IPS-18c (cell line): ENCODE data around the gene SPG21.

Experiments used
- H3K4me3 ChIP-seq: 2 replicates; pipeline ENCODE4 v1.7.0; 2013; ENCODE audit warnings: low read depth, mild to moderate bottlenecking, low read length, moderate library complexity; ENCODE audit not compliant: insufficient read depth
- H3K9me3 ChIP-seq: one replicate; pipeline ENCODE4 v1.6.1; 2013; ENCODE audit warnings: mild to moderate bottlenecking, low read length, moderate library complexity; ENCODE audit not compliant: control insufficient read depth, insufficient read depth

Gene SPG21

GRCh38 chr15:64951777-64952418, 37.8 kb downstream of the SPG21 start:
- Histone ChIP-seq H3K4me3 (no peak overlapping the region), H3K9me3 (no peaks in the 10 kb centered on the region)

GRCh38 chr15:64950888-64951287, 38.8 kb downstream of the SPG21 start:
- Histone ChIP-seq H3K9me3 (no peaks in the 10 kb centered on the region), H3K4me3 (no peak overlapping the region)

- Histone ChIP-seq H3K4me3 (no peak overlapping the region), H3K9me3 (no peaks in the 10 kb centered on the region)
Measured at GRCh38 chr15:64949383-64950186, 40.1 kb downstream of the SPG21 start.

- Histone ChIP-seq H3K9me3 (no peaks in the 10 kb centered on the region), H3K4me3 (no peak overlapping the region)
Measured at GRCh38 chr15:64948916-64949315, 40.8 kb downstream of the SPG21 start.

- Histone ChIP-seq H3K4me3 (no peak overlapping the region), H3K9me3 (no peaks in the 10 kb centered on the region)
Measured at GRCh38 chr15:64947211-64947610, 42.5 kb downstream of the SPG21 start.

GRCh38 chr15:64944961-64945360, 44.8 kb downstream of the SPG21 start:
- Histone ChIP-seq H3K9me3 (no peaks in the 10 kb centered on the region), H3K4me3 (no peak overlapping the region)

- H3K4me3 ChIP-seq, result no peak overlapping the region
Measured at GRCh38 chr15:64943512-64944225, 46.0 kb downstream of the SPG21 start.

GRCh38 chr15:64942356-64942755, 47.4 kb downstream of the SPG21 start:
- no peaks in the 10 kb centered on the region for H3K9me3 ChIP-seq
- H3K4me3 ChIP-seq, result no peak overlapping the region

More at GRCh38 chr15:64943512-64944225, 46.0 kb downstream of the SPG21 start:
- H3K9me3 ChIP-seq, result no peaks in the 10 kb centered on the region

GRCh38 chr15:64938192-64938591, 51.5 kb downstream of the SPG21 start:
- H3K9me3 ChIP-seq, result no peaks in the 10 kb centered on the region
- H3K4me3 ChIP-seq, result no peak overlapping the region

- no peak overlapping the region for H3K4me3 ChIP-seq
- no peaks in the 10 kb centered on the region for H3K9me3 ChIP-seq
Measured at GRCh38 chr15:64934023-64934422, 55.7 kb downstream of the SPG21 start.

GRCh38 chr15:64931381-64931780, 58.3 kb downstream of the SPG21 start:
- Histone ChIP-seq H3K4me3 (no peak overlapping the region), H3K9me3 (no peaks in the 10 kb centered on the region)

- H3K9me3 ChIP-seq, result no peaks in the 10 kb centered on the region
- H3K4me3 ChIP-seq, result no peak overlapping the region
Measured at GRCh38 chr15:64930778-64931371, 58.8 kb downstream of the SPG21 start.

GRCh38 chr15:64930019-64930652, 59.6 kb downstream of the SPG21 start:
- Histone ChIP-seq H3K9me3 (no peaks in the 10 kb centered on the region), H3K4me3 (no peak overlapping the region)

GRCh38 chr15:64928626-64929220, 61.0 kb downstream of the SPG21 start:
- Histone ChIP-seq H3K4me3 (no peak overlapping the region), H3K9me3 (no peaks in the 10 kb centered on the region)

- H3K4me3 ChIP-seq, result no peak overlapping the region
- H3K9me3 ChIP-seq, result no peaks in the 10 kb centered on the region
Measured at GRCh38 chr15:64926661-64927060, 63.1 kb downstream of the SPG21 start.

- Histone ChIP-seq H3K4me3 (no peak overlapping the region), H3K9me3 (no peaks in the 10 kb centered on the region)
Measured at GRCh38 chr15:64925335-64926330, 64.1 kb downstream of the SPG21 start.
